HG03575 (cell line): ENCODE measurements around the gene NBPF9.
"Not testable (repeated sequence)": the region's sequence is repeated elsewhere in the genome, so short reads cannot be mapped to it uniquely, and the experiment has no call there.

Experiments
- ATAC-seq: cut with Tn5 transposase; IDR thresholded peaks from one replicate; pipeline ENCODE4 v1.9.1; 2021; ENCODE audit not compliant: unreplicated experiment, insufficient number of reproducible peaks, low FRiP score; ENCODE audit errors: extremely low read depth

NBPF9 gene

GRCh38 chr1:149016626-149017025, 86.7 kb downstream of the NBPF9 start:
- not testable (repeated sequence) for ATAC-seq

- ATAC-seq: not testable (repeated sequence)
Measured at GRCh38 chr1:149015522-149015921, 87.8 kb downstream of the NBPF9 start.

GRCh38 chr1:149013513-149013912, 89.8 kb downstream of the NBPF9 start:
- not testable (repeated sequence) for ATAC-seq

GRCh38 chr1:149012599-149012998, 90.8 kb downstream of the NBPF9 start:
- ATAC-seq: not testable (repeated sequence)

- not testable (repeated sequence) for ATAC-seq
Measured at GRCh38 chr1:149009761-149010160, 93.6 kb downstream of the NBPF9 start.

GRCh38 chr1:149008769-149009168, 94.6 kb downstream of the NBPF9 start:
- ATAC-seq: not testable (repeated sequence)

- not testable (repeated sequence) for ATAC-seq
Measured at GRCh38 chr1:149008326-149008725, 95.0 kb downstream of the NBPF9 start.
